GM12872 (cell line): ENCODE results near the gene KDM8.

Experiments
- TF ChIP-seq, protein P1 (sequence below): IDR thresholded peaks from 3 replicates; pipeline ENCODE4 v1.5.1; 2011; ENCODE audit warnings: low read depth, mild to moderate bottlenecking, low read length, moderate library complexity; ENCODE audit not compliant: insufficient read depth

The KDM8 gene

DNA sequence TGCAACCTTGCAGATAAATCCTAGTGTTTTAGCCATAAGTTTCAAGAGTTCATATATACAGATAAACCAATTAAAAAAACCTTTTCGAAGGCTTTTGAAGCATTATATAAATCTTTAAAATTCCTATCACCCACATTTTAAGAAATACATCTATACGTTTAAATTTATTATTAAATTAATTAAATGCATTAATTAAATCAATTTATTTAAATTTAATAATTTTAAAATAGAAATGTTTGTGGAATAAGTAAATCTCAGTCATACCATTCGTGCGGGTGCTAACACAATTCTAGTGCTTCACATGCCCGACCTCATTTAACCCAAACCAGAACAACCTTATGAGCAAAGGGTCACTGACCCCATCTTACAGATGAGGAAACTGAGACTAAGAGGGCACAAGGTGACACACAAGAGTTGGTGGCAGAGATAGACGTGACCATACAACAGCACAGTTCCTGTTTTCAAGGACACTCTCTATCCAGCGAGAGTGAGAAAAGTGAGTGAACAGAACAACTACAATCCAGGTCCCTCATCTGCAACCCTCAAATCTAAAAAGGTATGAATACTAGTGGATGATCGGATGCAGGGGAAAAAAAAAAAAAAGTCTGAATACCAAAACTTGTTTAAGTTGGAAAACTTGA lies 63.8 kb downstream of the KDM8 start:
- TF ChIP-seq, protein P1, sequence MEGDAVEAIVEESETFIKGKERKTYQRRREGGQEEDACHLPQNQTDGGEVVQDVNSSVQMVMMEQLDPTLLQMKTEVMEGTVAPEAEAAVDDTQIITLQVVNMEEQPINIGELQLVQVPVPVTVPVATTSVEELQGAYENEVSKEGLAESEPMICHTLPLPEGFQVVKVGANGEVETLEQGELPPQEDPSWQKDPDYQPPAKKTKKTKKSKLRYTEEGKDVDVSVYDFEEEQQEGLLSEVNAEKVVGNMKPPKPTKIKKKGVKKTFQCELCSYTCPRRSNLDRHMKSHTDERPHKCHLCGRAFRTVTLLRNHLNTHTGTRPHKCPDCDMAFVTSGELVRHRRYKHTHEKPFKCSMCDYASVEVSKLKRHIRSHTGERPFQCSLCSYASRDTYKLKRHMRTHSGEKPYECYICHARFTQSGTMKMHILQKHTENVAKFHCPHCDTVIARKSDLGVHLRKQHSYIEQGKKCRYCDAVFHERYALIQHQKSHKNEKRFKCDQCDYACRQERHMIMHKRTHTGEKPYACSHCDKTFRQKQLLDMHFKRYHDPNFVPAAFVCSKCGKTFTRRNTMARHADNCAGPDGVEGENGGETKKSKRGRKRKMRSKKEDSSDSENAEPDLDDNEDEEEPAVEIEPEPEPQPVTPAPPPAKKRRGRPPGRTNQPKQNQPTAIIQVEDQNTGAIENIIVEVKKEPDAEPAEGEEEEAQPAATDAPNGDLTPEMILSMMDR, result no peak

DNA sequence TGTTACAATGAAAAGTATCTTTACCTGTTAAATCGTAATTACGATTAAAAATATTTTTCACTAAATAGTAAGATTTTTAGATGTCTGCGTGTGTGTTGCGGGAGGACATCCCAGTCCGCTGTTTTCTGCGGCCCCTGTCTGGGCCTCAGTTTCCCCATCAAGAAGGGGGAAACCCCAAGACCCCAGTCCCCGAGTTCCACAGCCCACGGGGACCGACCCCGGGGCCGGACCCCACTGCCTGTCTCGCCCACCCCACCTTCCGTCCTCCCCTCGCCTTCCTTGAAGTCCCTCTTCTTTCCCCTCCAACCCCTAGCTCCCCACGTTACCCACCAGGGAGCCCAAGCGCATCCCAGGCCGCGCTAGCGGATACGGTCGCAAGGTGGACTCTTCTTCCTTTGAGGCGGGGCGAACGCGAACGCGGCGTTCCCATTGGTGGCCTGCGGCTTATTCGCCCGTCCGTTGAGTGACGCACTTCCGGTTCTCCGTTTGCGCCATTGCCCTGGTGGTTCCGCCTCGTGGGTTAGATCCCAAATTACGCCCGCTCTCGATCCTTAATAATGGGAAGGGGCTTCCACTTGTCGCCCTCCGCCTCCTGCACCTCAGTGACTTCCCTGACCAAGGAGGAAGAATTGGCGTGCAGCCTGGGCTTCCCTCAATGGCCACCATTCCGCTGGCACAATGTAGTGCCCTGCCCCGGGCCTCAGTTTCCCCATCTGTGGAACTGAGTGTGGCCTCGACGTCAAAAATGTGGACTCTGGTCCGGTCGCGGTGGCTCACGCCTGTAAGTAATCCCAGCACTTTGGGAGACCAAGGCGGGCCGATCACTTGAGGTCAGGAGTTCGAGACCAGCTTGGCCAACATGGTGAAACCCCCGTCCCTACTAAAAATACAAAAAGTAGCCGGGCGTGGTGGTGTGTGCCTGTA lies 65.3 kb downstream of the KDM8 start, which contains the start of gene NSMCE1:
Gene NSMCE1, minus strand, starts transcription at position 397 of the 924 bp plus-strand sequence. CDS start 11,202 bp downstream, outside the sequence.
- TF ChIP-seq, protein P1, result 0 out of 3 replicates have a peak, but pooled peaks have one; percentile 7

DNA sequence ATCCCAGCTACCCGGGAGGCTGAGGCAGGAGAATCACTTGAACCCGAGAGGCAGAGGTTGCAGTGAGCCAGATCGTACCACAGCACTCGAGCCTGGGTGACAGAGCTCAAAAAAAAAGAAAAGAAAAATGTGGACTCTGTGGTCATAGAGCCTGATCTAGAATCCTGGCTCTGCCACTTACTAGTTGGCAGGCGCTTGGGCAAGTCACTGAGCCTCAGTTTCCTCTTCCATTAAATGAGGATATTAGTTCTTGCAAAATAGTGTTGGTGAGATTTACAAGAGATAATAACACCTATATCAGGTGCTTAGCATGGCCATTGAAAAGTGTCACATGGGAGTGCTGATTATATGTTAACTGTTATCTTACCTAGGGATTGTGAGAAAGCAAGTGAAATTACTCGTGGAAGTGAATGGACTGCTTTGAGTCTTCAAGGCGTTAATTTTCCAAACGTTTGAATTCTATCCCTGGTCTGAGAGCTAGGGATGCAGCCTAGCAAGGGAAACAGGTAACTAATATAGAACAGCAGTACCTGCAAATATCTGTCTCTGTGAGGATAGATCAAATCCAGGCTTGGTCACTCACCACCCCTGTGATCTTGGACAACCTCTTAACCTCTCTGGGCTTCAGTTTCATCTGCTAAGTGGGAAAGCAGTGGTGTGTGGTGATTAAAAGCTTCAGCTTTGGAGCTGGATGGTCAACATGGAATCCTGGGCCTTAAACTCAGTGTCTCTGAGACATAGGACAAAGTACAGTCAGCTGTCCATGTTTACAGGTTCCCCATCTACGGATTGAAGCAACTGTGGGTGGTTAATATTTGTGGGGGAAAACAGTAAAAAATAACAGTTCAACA lies 66.2 kb downstream of the KDM8 start:
- TF ChIP-seq, protein P1, result no peak

DNA sequence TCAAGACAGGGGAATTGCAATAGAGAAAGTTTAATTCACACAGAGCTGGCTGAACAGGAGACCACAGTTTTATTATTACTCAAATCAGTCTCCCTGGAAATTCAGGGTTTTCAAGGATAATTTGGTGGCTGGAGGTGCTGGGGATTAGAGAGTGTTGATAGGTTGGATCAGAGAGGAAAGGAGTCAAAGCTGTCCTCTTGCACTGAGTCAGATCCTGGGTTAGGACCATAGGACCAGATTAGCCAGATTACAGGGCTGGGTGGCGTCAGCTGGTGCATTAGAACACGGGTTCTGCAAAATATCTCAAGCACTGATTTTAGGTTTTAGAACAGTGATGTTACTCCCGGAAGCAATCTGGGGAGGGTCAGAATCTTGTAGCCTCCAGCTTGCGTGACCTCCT lies 67.0 kb downstream of the KDM8 start:
- TF ChIP-seq, protein P1, result no peak
